ENCODE results near the gene PIEZO2.
"Not testable (repeated sequence)": the region's sequence is repeated elsewhere in the genome, so short reads cannot be mapped to it uniquely, and the experiment has no call there.

Gene PIEZO2

DNA sequence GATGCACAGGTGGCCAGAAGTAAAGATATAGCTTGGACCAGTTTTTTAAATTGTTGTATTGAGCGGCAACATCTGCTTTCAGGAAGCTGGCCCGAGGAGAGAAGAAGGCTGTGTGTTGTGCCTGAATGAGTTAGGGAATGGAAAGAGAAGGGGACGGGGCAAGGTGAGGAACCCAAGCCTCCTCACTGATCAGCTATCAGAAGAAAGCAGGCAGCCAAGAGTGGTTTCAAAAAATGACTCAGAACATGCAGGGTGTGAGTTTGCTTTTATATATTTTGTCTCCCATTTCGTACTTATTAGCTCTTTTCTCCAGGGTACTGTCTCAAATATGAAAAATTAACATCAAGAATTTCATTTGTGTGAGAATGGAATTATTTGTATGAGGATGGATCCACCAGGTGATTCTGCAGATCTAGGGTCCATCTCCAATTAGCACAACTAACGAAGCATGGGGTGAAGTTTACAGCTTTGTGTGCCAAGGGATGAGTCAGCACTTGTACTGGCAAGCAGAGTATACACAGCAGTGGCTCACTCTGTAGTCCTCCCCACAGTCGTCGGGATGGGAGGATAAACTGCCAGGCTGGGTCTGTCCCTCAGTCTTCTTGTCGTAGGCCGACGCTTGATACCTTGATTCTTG lies 175.7 kb downstream of the PIEZO2 start:
- DNase-seq (ENCODE audit: low read depth): no peak

DNA sequence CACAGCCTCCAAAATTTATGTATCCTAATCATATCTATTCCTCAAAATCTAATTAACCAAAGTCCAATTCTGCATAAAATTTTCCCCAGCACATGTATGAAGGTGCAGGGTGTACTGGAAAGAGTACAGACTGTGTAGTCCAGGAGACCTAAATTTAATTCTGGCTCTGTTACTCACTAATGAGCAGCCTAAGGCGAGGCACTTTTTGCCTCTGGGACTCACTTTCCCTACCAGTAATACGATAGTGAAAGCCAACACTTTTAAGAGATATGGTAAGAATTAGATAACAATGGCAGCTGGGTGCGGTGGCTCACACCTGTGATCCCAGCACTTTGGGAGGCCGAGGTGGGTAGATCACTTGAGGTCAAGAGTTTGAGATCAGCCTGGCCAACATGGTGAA lies 177.7 kb downstream of the PIEZO2 start:
- no peak for DNase-seq (ENCODE audit: low read depth)

DNA sequence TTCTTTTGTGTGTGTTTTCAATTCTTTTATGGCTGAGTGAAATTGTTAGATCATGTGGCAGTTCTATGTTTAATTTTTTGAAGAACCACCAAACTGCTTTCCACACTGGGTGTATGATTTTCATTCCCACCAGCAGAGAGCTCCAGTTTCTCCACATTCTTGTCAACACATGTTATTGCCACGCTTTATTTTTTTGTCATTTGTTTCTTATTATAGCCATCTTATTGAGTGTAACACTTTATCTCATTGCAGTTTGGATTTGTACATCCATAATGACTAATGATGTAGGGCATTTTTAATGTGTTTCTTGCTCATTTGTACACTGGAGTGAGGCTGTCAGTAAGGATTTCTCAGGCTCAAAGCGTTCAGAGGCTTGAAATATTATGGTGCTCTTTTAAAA lies 184.2 kb downstream of the PIEZO2 start:
- no peak for DNase-seq (ENCODE audit: low read depth)

DNA sequence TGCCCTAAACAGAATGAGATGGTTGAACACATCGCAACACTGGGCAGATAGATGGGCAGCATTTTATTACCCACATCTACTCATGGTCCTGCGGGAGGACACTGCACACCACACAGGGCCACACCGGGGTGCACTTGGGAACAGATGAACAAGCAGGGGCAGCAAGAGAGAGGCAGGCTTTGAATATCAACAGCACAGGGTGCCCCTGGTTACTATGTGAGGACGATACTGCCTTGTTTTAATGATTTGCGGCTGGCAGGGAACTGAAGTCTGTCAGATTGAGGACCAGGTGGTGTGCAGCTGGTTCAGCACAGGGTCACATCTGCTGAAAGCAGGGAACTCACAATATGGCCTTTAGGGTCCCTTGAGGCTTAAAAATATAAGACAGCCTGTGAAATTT lies 195.7 kb downstream of the PIEZO2 start:
- DNase-seq (ENCODE audit: low read depth): no peak

DNA sequence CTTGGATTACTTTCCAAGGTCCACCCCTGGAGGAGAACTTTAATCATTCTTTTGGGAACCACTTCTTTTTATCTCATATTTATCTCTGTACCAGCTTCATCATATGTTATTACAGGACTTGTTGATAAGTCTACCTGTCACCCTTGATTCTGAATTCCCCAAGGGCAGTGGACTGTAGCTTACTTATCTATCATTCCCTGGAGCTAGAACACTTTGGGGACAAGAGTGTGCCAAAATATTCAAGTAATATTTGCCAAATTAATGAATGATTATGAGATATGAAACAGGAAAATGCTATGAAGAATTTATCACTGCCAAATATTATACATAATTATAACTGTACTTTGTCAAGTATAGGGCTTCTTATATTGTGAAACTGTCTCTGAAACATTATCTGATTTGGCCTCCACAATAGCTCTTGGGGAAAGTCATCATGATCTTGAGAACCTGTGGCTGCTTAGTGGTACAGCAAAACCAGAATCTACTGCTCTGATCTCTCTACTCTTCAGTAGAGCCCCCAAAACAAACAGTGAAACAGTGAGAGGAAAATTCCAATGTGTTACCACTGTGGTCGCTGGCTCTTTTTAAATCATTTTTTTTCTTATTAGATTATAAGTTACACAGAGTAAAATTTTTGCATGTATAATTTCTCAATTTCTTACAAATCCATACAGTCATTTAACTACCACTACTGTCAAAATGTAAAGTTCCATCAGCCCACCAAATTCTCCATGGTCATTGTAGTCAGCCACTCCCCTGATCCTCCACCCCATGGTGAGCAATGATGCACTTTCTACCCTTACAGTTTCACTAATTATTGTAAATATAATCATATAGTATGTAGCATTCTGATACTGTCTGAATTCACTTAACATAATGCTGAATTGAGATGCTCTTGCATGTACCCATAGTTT lies 197.5 kb downstream of the PIEZO2 start:
- no peak for DNase-seq (ENCODE audit: low read depth)

DNA sequence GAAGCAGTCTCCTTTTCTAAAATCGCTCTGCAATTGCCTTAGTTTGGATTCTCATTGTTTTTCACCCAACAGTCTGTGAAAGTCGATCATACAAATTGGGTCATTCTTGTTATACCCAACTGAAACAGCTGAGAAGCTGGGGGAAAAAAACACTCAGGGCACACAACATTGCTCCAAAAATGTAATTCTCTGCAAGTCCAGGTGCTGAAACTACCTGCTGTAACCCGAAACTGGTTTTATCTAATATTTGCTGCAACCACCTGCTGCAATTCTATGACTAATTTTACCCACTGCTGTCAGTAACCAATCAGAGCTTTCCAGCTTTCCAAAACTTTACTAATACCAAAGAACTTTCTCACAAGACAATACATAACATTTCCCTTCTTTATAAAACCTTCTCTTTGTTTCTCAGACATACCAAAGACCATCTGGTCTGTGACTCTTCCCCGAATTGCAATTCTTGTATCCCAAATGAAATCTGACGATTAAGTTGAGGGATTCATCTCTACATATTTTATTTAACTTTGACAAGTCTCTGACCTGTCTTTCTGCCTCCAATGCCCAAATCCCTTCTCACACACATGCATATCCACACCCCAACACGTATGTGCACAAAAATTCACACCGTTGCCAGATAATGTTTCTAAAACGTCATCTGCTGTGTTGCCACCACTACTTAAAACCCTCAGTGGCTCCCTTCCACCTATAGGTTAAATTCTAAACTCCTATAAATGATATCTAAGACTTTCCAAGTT lies 198.3 kb downstream of the PIEZO2 start:
- DNase-seq (ENCODE audit: low read depth): no peak

DNA sequence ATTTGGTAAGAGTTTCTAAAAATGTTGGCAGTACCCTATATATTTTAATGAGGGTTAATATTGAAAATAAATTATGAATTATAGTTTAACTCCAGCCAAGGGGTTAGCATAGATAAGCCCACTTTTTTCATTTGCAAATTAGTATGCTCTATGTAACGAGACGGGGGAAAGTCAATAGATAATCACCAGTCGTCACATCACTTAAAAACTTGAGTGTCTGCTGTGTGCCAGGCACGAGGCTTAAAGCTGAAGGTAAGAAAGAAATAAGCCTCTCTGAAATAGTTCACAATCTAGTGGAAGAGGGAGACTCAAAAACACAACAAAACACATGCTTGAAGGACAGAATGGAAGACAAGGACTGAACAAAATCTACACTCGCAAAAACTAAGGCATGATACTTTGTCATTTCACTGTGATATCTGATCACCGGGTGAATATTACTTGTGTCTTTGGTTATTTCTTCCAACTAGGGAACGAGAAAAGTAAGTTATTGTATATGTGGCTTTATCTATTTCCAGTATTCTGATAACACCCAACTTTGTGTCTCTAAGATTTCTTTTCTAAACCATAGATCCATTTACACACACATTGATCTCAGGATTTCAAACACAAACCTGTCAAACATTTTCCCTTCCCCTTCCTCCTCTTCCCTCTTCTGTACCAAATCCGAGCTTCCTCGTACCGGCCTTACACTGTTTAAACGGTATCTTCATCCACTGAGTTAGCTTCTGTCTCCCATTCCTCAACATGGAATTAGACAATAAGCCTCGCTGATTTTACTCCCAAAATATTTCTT lies 199.1 kb downstream of the PIEZO2 start:
- DNase-seq (ENCODE audit: low read depth): no peak

DNA sequence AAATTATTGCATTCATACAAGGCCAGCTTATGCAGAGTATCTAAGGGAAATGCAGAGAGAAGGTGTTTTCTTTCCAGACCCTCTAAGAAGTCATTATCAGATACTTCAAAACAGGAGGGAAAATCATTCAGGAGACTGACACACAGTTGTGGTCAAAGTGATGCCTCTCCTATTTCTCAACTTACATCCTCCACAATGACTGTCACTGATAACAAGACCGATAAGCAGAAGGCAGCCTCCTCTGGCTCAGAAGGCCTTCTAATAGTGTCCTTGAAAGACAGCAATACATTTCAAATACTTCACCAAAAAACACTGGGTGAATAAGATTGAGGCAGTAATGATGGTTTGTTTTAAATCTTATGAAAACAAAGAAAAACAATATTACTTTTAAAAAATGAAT lies 199.7 kb downstream of the PIEZO2 start:
- DNase-seq (ENCODE audit: low read depth): no peak

DNA sequence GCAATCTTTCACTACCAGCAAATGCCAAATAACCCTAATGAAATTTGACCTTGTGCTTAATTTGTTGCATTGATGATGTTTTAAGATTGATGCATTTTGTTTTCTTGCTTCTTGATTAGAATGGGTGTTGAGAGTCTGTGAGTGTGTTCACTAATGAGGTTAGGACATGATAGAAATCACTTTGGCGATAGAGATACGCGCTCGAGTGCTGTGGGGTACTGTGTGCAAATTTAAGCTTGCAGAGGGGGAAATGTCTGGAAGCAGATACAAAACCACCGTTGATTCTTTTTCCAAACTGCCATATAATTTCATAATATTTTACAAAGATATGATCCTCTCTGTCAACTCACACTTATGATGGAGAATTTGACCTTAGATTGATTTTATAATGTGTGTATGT lies 200.9 kb downstream of the PIEZO2 start:
- DNase-seq (ENCODE audit: low read depth): no peak

DNA sequence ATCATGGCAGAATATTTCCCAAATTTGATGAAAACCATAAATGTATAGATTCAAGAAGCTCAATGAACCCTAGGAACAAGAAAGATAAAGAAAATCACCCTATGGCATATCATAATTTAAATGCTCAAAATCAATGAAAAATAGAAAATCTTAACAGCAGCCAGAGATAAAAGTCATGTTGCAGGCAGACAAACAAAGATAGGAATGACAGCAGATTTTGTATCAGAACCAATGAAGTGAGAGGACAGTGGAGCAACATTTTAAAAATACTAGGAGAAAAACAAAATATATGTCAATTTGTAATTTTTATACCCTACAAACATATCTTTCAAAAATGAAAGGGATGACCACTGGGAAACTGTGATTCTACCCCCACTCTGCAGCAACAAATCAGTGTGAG lies 203.3 kb downstream of the PIEZO2 start:
- DNase-seq (ENCODE audit: low read depth): no peak

DNA sequence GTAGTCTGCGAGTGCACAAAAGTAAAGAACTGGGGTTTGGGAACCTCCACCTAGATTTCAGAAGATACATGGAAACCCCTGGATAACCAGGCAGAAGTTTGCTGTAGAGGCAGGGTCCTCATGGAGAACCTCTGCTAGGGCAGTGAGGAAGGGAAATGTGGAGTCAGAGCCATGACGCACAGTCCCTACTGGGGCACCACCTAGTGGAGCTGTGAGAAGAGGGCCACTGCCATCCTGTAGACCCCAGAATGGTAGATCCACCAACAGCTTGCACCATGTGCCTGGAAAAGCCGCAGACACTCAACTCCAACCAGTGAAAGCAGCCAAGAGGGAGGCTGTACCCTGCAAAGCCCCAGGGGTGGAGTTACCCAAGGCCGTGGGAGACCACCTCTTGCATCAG lies 206.4 kb downstream of the PIEZO2 start:
- no peak for DNase-seq (ENCODE audit: low read depth)

DNA sequence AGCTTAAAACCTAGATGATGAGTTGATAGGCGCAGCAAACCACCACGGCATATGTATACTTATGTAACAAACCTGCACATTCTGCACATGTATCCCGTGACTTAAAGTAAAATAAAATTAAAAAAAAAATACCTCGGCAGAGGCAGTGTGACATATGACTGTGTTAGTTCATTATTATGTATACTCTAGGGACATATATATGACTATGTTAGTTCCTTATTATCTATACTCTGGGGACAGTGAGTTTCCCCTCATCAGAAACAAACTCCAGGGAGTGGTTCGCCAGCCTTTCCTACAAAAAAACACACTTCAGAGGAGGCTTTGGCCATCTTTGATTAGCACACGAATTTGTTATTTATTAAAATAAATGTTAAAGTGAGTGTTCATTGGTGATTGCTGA lies 209.5 kb downstream of the PIEZO2 start:
- no peak for DNase-seq (ENCODE audit: low read depth)

DNA sequence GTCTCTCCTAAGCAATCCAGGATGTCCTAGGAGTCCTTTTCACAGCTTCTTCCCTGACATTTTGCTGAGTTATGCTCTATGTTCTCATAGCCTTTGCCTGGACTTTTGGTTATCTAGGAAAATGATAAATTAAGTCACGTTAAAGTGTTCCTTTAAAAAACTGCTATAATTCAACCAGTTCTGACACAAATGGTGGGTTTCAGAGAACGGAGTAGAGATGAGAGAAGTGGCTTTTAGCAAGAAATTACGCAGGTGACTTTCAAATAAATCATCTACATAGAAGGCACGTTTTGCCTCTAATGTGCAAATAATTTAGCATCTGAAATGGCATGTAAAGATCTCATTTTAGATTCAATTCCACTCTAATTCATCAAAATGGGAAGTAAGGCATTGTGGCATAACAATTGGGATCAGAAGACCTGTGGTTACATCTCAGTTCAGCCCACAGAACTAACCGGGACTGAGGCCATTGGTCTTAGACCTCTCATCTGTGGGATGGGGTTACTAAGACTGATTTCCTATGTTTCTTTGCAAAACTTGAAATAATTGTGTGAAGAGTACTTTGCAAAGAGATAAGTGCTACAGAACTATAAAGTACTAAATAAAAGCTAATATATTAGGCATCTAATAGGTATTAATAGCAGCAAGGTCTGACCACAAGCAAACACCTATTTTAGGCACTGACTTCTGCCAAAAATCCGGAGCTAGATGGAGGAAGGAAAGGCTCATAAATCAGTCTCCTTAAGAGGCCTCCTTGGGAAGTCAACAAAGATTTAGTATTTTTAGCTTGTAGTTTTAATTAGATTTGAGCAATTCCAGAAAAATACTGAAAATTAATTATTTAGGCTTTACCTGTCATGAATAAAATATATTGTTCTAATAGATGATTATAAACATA lies 211.4 kb downstream of the PIEZO2 start:
- DNase-seq (ENCODE audit: low read depth): no peak

DNA sequence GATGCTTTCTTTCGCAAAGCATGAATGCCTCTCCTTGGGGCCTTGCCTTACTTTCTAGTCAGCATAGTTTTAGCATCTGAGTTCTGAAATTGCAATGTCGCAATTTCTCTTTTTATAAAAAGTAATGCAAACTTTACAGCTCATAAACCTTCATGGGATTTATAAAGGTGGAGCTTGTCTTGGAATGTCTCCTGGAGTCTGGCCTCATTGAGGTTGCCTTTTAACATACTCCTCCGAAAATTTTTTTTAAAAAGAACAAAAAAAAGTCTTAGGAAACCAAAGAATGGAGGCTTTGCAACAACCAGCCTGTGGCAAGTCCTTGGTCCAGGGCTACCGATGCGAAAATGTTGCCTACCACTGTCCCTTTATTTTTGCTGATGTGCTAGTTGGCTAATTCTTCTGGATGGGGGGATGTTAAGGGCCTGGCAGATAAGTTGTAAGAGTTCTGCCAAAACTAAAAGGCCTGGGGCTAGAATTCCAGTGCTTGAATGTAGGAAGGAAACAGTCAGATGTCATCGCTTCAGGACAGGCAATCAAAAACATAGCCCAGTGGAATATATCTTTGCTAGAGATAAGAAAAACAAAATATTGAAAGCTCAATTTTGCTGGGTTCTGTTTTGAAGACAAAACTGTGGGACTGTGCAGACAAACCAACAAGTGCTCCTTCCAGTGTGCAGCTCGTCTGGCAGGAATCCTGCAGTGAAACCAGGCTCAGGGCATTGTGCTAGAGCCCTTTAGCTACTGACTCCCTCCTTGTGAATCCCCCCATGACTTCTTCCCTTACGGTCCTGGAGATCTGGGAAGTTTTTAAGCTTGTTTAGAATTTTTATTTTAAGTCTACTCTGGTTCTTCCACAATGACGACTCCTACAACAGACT lies 213.0 kb downstream of the PIEZO2 start:
- DNase-seq (ENCODE audit: low read depth): no peak

DNA sequence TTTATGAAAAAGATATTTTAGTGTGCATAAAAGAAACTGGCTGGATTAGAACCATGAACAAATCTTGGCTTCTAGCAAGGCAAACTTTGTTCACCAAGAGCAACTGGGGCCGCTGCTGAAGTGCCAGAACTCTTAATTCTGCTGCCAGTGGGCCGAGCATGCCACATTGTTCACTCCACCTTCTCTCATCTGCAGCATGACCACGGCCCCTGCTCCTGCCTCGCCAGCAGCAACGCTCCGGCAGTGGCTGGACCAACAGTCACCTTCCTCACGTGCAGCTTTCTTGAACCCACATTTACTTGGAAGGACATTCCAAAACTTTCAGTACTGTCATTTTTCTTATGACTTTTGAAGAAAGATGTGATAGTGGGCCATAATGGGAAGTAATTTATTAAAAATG lies 213.8 kb downstream of the PIEZO2 start:
- DNase-seq (ENCODE audit: low read depth): no peak

DNA sequence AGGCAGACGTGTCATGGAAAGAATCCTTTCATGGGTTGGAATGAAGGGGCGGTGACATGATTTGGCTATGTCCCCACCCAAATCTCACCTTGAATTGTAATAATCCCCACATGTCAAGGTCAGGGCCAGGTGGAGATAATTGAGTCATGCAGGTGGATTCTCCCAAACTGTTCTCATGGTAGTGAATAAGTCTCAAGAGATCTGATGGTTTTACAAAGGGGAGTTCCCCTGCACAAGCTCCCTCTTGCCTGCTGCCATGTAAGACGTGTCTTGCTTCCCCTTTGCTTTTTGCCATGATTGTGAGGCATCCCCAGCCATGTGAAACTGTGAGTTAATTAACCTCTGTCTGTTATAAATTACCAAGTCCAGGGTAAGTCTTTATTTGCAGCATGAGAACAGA lies 215.7 kb downstream of the PIEZO2 start:
- not testable (repeated sequence) for DNase-seq (ENCODE audit: low read depth)

DNA sequence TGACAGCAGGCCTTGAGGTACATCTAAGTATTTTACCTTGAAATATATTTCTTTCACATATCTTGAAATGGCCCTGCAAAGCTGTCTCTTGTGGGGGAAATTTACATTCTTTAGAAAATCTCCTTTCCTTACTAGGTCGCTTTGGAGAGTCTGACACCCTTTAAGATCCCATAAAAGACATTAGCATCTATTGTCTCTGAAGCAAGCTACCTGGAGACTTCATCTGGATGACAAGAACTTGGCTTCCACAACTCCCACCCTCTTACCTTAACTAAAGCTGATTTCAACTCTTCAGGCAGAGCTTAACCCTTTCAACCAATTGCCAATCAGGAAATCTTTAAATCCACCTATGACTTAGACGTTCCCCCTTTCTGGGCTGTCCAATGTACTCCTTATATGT lies 219.3 kb downstream of the PIEZO2 start:
- no peak for DNase-seq (ENCODE audit: low read depth)

DNA sequence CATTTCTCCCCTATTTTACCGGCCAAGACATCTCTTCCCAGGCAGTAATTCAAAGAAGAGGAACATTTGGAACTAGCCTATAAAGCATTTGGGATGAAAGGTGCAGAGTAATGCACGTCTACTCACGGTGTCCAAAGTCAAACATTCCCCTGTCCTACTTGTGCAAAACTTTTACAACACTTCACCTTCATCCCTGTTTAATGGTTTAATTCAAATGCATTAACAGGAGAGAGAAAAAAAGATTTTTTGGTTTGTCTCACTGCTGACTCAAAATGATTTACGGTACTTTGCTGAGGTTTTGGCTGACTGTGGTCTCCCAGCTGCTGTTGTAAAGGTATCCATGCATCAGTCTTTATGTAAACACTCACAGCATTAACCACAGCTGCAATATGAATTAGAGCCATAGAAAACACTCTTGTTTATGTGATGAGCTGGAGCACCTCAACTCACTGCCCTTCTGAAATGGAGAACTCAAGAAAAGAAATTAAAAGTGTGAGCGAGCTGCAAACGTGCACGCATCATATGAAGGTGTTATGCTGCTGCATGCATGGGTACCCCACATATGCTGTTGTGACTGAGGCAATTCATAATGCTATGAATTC lies 220.5 kb downstream of the PIEZO2 start:
- no peak for DNase-seq (ENCODE audit: low read depth)

DNA sequence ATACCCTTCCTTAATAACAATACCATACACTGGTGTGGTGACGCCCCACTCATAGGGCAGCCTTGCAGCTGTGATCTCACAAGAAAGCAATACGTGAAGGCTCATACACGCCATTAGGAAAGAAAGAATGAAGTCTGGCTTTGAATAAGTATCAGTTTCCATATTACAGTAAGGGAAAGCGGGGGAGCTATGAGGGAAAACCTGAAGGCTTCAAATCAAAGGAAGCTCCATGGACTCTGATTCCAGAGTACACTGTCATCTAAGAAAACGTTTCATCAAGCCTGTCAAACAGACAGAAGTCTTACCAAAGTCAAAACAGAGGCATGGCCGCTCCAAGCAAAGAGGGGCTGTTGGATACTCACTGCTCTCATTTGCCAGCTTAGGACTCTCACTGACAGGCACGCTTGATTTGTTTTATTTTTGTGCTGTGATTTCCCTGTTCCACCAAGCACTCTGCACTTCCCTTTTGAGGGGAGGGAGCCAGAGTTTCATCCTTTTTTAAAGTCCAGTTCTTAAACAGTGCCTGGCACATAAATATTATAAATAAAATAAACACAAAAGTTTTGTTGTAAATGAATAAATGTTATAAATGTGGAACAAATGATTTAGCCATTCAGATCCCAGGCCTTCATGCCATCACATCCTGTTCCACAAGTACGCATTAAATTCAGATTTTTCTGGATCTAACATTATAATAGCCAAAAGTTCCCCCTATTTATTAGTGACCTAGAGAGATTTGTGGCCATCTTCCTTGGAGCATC lies 221.2 kb downstream of the PIEZO2 start:
- no peak for DNase-seq (ENCODE audit: low read depth)

Data from T-helper 22 cell (primary cell).